Thymus (tissue), 11 donors: ENCODE measurements around the gene SSBP1. TPM values are rescaled to one million over a fixed set of nuclear protein-coding genes. Genes with fewer than 3 reads are reported as not detected.

Source experiments
- DNase-seq, 9 donors: peaks; one replicate each; pipeline ENCODE4 v3.0.0-alpha.2; 2013; ENCODE audit warnings: low spot score in 9 of 9, low read depth in 6 of 9, missing footprints in 1 of 9
- H3K27ac ChIP-seq, 2 donors: one replicate each; pipeline ENCODE4 v1.5.1; 2013; ENCODE audit warnings: control low read depth in 1 of 2, low read depth in 1 of 2, low read length in 1 of 2, mild to moderate bottlenecking in 1 of 2, moderate library complexity in 1 of 2
- H3K27me3 ChIP-seq, 2 donors: one replicate each; pipeline ENCODE4 v1.5.1; 2013; ENCODE audit warnings: low read length in 1 of 2; ENCODE audit not compliant: control insufficient read depth in 2 of 2, insufficient read depth in 1 of 2
- H3K36me3 ChIP-seq, 2 donors: one replicate each; pipeline ENCODE4 v1.5.1; 2013; ENCODE audit warnings: low read length in 1 of 2, mild to moderate bottlenecking in 1 of 2, moderate library complexity in 1 of 2; ENCODE audit not compliant: control insufficient read depth in 2 of 2, insufficient read depth in 2 of 2
- H3K4me1 ChIP-seq, 2 donors: one replicate each; pipeline ENCODE4 v1.5.1; 2013; ENCODE audit warnings: low read length in 2 of 2; ENCODE audit not compliant: control insufficient read depth in 2 of 2, insufficient read depth in 2 of 2
- H3K4me3 ChIP-seq, 2 donors: one replicate each; pipeline ENCODE4 v1.5.1; 2013; ENCODE audit warnings: low read length in 2 of 2, control low read depth in 1 of 2, mild to moderate bottlenecking in 1 of 2
- H3K9me3 ChIP-seq, 2 donors: one replicate each; pipeline ENCODE4 v1.5.1; 2013; ENCODE audit warnings: low read length in 1 of 2, mild to moderate bottlenecking in 1 of 2; ENCODE audit not compliant: control insufficient read depth in 2 of 2, insufficient read depth in 1 of 2
- WGBS: extraction: QIAGEN DNeasy Blood & Tissue Kit; methylation state at CpG from one replicate; pipeline ENCODE4 v1.1.7; 2013; 5-methylcytosine and 5-hydroxymethylcytosine counted together
- polyA plus RNA-seq: library from polyadenylated mRNA; stranded (reverse); fragments of 200-250 nt; gene quantifications from one replicate; pipeline ENCODE4 v1.2.3, GENCODE V29; 2013
- total RNA-seq: library from RNA; stranded (reverse); fragments of 120-200 nt; gene quantifications from one replicate; pipeline ENCODE4 v1.2.4, GENCODE V29; 2013
- donor health status: healthy.

The SSBP1 gene
- total and polyA plus RNA-seq, 2 donors = 191 to 233 TPM

GRCh38 chr7:141714571-141714970, 23.6 kb upstream of the SSBP1 start:
- WGBS = 89% methylated on average over 2 of the region's 2 CpGs
- no peaks in the 10 kb centered on the region for H3K27me3 ChIP-seq
- no peak overlapping the region for H3K4me3 ChIP-seq

GRCh38 chr7:141715018-141715417, 23.1 kb upstream of the SSBP1 start:
- no peaks in the 10 kb centered on the region for H3K36me3 ChIP-seq
- H3K27ac ChIP-seq = no peak overlapping the region
- WGBS = 81% methylated on average over 4 of the region's 4 CpGs
- no peak overlapping the region for H3K4me3 ChIP-seq
- H3K4me1 ChIP-seq = no peaks in the 10 kb centered on the region
- H3K27me3 ChIP-seq = no peaks in the 10 kb centered on the region
- no peaks in the 10 kb centered on the region for H3K9me3 ChIP-seq
- no peak for DNase-seq

More at GRCh38 chr7:141714571-141714970, 23.6 kb upstream of the SSBP1 start:
- Histone ChIP-seq H3K4me1 (no peaks in the 10 kb centered on the region), H3K36me3 (no peaks in the 10 kb centered on the region), H3K27ac (no peak overlapping the region), H3K9me3 (no peaks in the 10 kb centered on the region)
- DNase-seq = no peak

- Histone ChIP-seq H3K27me3 (no peaks in the 10 kb centered on the region), H3K36me3 (no peaks in the 10 kb centered on the region), H3K4me1 (no peaks in the 10 kb centered on the region), H3K27ac (no peak overlapping the region), H3K4me3 (no peak overlapping the region), H3K9me3 (no peaks in the 10 kb centered on the region)
- WGBS = 93% methylated on average over 6 of the region's 6 CpGs
- no peak for DNase-seq
Observed at GRCh38 chr7:141715794-141716689, 22.1 kb upstream of the SSBP1 start.

GRCh38 chr7:141717450-141717849, 20.7 kb upstream of the SSBP1 start:
- DNase-seq = no peak
- Histone ChIP-seq H3K4me3 (no peak overlapping the region), H3K27me3 (no peaks in the 10 kb centered on the region), H3K4me1 (no peaks in the 10 kb centered on the region), H3K36me3 (no peaks in the 10 kb centered on the region), H3K9me3 (no peaks in the 10 kb centered on the region), H3K27ac (no peak overlapping the region)
- 93% methylated on average over 1 of the region's 1 CpG for WGBS

GRCh38 chr7:141722529-141722928, 15.6 kb upstream of the SSBP1 start:
- WGBS = 98% methylated on average over 2 of the region's 2 CpGs
- no peak overlapping the region for H3K27ac ChIP-seq
- no peak for DNase-seq
- no peaks in the 10 kb centered on the region for H3K9me3 ChIP-seq
- H3K4me3 ChIP-seq = no peak overlapping the region
- H3K27me3 ChIP-seq = no peaks in the 10 kb centered on the region
- no peaks in the 10 kb centered on the region for H3K4me1 ChIP-seq
- no peaks in the 10 kb centered on the region for H3K36me3 ChIP-seq

- H3K27ac ChIP-seq = no peak overlapping the region
- H3K36me3 ChIP-seq = no peaks in the 10 kb centered on the region
- no peaks in the 10 kb centered on the region for H3K9me3 ChIP-seq
- H3K4me1 ChIP-seq = no peaks in the 10 kb centered on the region
- DNase-seq = no peak
- H3K27me3 ChIP-seq = no peaks in the 10 kb centered on the region
- WGBS = 98% methylated on average over 1 of the region's 1 CpG
- no peak overlapping the region for H3K4me3 ChIP-seq
Observed at GRCh38 chr7:141729020-141729419, 9.1 kb upstream of the SSBP1 start.

GRCh38 chr7:141731476-141732149, 6.5 kb upstream of the SSBP1 start:
- H3K27ac ChIP-seq = no peak overlapping the region
- H3K4me3 ChIP-seq = no peak overlapping the region
- no peaks in the 10 kb centered on the region for H3K36me3 ChIP-seq
- 92% methylated on average over 24 of the region's 24 CpGs for WGBS
- no peaks in the 10 kb centered on the region for H3K4me1 ChIP-seq
- H3K9me3 ChIP-seq = no peaks in the 10 kb centered on the region
- DNase-seq = no peak
- H3K27me3 ChIP-seq = no peaks in the 10 kb centered on the region

- no peaks in the 10 kb centered on the region for H3K27me3 ChIP-seq
- WGBS = 71% methylated on average over 11 of the region's 11 CpGs
- H3K4me1 ChIP-seq = peaks cover 7% of the 10 kb centered on the region in 2 donors
- DNase-seq = peak in 2 of 9 donors; percentile 1 to 23
- H3K27ac ChIP-seq = peak overlapping the region; percentile 83 to 90
- H3K36me3 ChIP-seq = peaks cover 9 to 18% of the 10 kb centered on the region in 2 donors
- peak overlapping the region; percentile 86 to 96 for H3K4me3 ChIP-seq
- H3K9me3 ChIP-seq = no peaks in the 10 kb centered on the region
Observed at GRCh38 chr7:141737118-141737835, 881 bp upstream of the SSBP1 start.

- peaks cover 7% of the 10 kb centered on the region in 2 donors for H3K4me1 ChIP-seq
- no peak for DNase-seq
- H3K4me3 ChIP-seq = peak overlapping the region; percentile 86 to 96
- H3K27ac ChIP-seq = peak overlapping the region; percentile 83 to 90
- WGBS = 2% methylated on average over 6 of the region's 6 CpGs
- H3K9me3 ChIP-seq = no peaks in the 10 kb centered on the region
- no peaks in the 10 kb centered on the region for H3K27me3 ChIP-seq
- H3K36me3 ChIP-seq = peaks cover 17 to 30% of the 10 kb centered on the region in 2 donors
Observed at GRCh38 chr7:141738592-141739013, 445 bp downstream of the SSBP1 start.
